Endometrial microvascular endothelial cells (primary cell): ENCODE data around the gene EGF. TPM values are rescaled to one million over a fixed set of nuclear protein-coding genes. Genes with fewer than 3 reads are reported as not detected.

Experiments used
- in situ Hi-C: cut with HindIII; loops from 2 replicates; pipeline ENCODE4 v1.10.0; 2017; ENCODE audit warnings: low sequenced_read_pairs, low pct_unique_long_range_greater_than_20kb; ENCODE audit errors: inconsistent ontology term
- total RNA-seq: library from RNA; depleted of rRNA; stranded (reverse); fragments of >200 nt; gene quantifications from one replicate; pipeline ENCODE4 v1.2.3, GENCODE V29; 2015; ENCODE audit errors: inconsistent ontology term

The EGF gene
- total RNA-seq, 1 donor from 2014 or later: not detected

- in situ Hi-C loops: loop anchor here (25.0 kb wide), 1 partner anchor 545 kb away; the partner anchor contains the start of gene SEC24B
Observed at GRCh38 chr4:109982521-109982920, 69.8 kb downstream of the EGF start.

GRCh38 chr4:109985993-109986974, 73.6 kb downstream of the EGF start:
- in situ Hi-C loops: loop anchor here (25.0 kb wide), 1 partner anchor 549 kb away; the partner anchor contains the start of gene SEC24B

GRCh38 chr4:109989044-109989443, 76.4 kb downstream of the EGF start:
- in situ Hi-C loops: loop anchor here (25.0 kb wide), 1 partner anchor 552 kb away; the partner anchor contains the start of gene SEC24B

GRCh38 chr4:109989618-109990017, 76.9 kb downstream of the EGF start:
- in situ Hi-C loops: loop anchor here (25.0 kb wide), 1 partner anchor 552 kb away; the partner anchor contains the start of gene SEC24B

- in situ Hi-C loops: loop anchor here (25.0 kb wide), 1 partner anchor 553 kb away; the partner anchor contains the start of gene SEC24B
Observed at GRCh38 chr4:109990261-109991257, 77.9 kb downstream of the EGF start.

GRCh38 chr4:109993116-109993515, 80.4 kb downstream of the EGF start:
- in situ Hi-C loops: loop anchor here (25.0 kb wide), 1 partner anchor 556 kb away; the partner anchor contains the start of gene SEC24B

- in situ Hi-C loops: loop anchor here (25.0 kb wide), 1 partner anchor 557 kb away; the partner anchor contains the start of gene SEC24B
Observed at GRCh38 chr4:109994415-109994827, 81.7 kb downstream of the EGF start.

GRCh38 chr4:109996526-109996925, 83.8 kb downstream of the EGF start:
- in situ Hi-C loops: loop anchor here (25.0 kb wide), 1 partner anchor 559 kb away; the partner anchor contains the start of gene SEC24B

- in situ Hi-C loops: loop anchor here (25.0 kb wide), 1 partner anchor 562 kb away; the partner anchor contains the start of gene SEC24B
Observed at GRCh38 chr4:109998867-109999584, 86.3 kb downstream of the EGF start.

GRCh38 chr4:109999585-109999912, 86.9 kb downstream of the EGF start:
- in situ Hi-C loops: loop anchor here (25.0 kb wide), 1 partner anchor 562 kb away; the partner anchor contains the start of gene SEC24B

- in situ Hi-C loops: no loop called here
Observed at GRCh38 chr4:110002326-110002725, 89.6 kb downstream of the EGF start.

GRCh38 chr4:110003401-110004187, 90.9 kb downstream of the EGF start:
- in situ Hi-C loops: no loop called here

GRCh38 chr4:110004556-110004955, 91.9 kb downstream of the EGF start:
- in situ Hi-C loops: no loop called here

GRCh38 chr4:110005461-110006056, 92.9 kb downstream of the EGF start:
- in situ Hi-C loops: no loop called here

- in situ Hi-C loops: no loop called here
Observed at GRCh38 chr4:110007217-110007616, 94.5 kb downstream of the EGF start.

- in situ Hi-C loops: no loop called here
Observed at GRCh38 chr4:110008540-110008939, 95.9 kb downstream of the EGF start.

GRCh38 chr4:110009550-110009949, 96.9 kb downstream of the EGF start:
- in situ Hi-C loops: no loop called here
